Gastrocnemius medialis (tissue), 4 donors: ENCODE data around the gene NOL12.

Source experiments
- POLR2A ChIP-seq, 2 donors: fragments of 450-650 bp; IDR thresholded peaks; one replicate each; pipeline ENCODE4 v1.6.1; 2017; ENCODE audit warnings: antibody characterized with exemption in 2 of 2, mild to moderate bottlenecking in 2 of 2, moderate library complexity in 2 of 2
- TF ChIP-seq, protein P1 (sequence below), 5 experiments: fragments of 450-650 bp in 3 of 5; fragments of 200-600 bp in 2 of 5; sonication (generic) in 2 of 5; IDR thresholded peaks in 4 of 5; conservative IDR thresholded peaks in 1 of 5; 1 replicate in 4 of 5; 2 replicates in 1 of 5; pipeline ENCODE4 v1.5.1; 2016 to 2019; ENCODE audit warnings: antibody characterized with exemption in 5 of 5, mild to moderate bottlenecking in 3 of 5, moderate library complexity in 3 of 5

- TF ChIP-seq, protein P1, sequence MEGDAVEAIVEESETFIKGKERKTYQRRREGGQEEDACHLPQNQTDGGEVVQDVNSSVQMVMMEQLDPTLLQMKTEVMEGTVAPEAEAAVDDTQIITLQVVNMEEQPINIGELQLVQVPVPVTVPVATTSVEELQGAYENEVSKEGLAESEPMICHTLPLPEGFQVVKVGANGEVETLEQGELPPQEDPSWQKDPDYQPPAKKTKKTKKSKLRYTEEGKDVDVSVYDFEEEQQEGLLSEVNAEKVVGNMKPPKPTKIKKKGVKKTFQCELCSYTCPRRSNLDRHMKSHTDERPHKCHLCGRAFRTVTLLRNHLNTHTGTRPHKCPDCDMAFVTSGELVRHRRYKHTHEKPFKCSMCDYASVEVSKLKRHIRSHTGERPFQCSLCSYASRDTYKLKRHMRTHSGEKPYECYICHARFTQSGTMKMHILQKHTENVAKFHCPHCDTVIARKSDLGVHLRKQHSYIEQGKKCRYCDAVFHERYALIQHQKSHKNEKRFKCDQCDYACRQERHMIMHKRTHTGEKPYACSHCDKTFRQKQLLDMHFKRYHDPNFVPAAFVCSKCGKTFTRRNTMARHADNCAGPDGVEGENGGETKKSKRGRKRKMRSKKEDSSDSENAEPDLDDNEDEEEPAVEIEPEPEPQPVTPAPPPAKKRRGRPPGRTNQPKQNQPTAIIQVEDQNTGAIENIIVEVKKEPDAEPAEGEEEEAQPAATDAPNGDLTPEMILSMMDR (IDR thresholded peaks at IDR 0.05 in 4 of 5, conservative IDR thresholded peaks at IDR 0.05 in 1 of 5) = no peak
- TF ChIP-seq POLR2A (IDR thresholded peaks at IDR 0.05) = no peak
Measured at GRCh38 chr22:37664249-37665101, 21.7 kb upstream of the NOL12 start.
